Measurements from ENCODE around the gene SLC26A8.

The SLC26A8 gene

DNA sequence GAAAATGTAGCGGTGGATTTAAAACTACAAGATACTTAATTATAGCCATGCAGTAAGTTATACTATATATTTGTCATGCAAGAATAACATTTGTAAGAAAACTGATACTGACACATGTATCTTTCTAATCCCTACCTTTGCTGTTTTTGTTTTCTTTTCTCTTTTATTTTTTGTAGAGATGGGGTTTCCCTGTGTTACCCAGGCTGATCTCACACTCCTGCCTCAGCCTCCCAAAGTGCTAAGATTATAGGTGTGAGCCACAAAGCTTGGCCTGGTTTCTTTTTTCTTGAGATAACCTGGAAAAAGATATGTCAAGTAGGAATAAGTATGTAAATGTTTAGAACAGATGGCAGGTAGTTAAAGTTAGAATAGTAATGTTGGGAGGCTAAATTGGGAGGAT, 47.3 kb upstream of the SLC26A8 start:
- TF ChIP-seq, protein P1, sequence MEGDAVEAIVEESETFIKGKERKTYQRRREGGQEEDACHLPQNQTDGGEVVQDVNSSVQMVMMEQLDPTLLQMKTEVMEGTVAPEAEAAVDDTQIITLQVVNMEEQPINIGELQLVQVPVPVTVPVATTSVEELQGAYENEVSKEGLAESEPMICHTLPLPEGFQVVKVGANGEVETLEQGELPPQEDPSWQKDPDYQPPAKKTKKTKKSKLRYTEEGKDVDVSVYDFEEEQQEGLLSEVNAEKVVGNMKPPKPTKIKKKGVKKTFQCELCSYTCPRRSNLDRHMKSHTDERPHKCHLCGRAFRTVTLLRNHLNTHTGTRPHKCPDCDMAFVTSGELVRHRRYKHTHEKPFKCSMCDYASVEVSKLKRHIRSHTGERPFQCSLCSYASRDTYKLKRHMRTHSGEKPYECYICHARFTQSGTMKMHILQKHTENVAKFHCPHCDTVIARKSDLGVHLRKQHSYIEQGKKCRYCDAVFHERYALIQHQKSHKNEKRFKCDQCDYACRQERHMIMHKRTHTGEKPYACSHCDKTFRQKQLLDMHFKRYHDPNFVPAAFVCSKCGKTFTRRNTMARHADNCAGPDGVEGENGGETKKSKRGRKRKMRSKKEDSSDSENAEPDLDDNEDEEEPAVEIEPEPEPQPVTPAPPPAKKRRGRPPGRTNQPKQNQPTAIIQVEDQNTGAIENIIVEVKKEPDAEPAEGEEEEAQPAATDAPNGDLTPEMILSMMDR (IDR thresholded peaks at IDR 0.05; ENCODE audit: insufficient read depth, low read length, poor library complexity, severe bottlenecking) = no peak
- no peak for TF ChIP-seq EZH2phosphoT487 (conservative IDR thresholded peaks at IDR 0.05; ENCODE audit: low read length)
- H3K79me2 ChIP-seq (ENCODE audit: insufficient read depth, low read length) = peaks cover 71% of the 10 kb centered on the region
- H4K20me1 ChIP-seq (ENCODE audit: low read depth, low read length) = peaks cover 19% of the 10 kb centered on the region
- H3K4me3 ChIP-seq (ENCODE audit: insufficient read depth, low read length, poor library complexity, severe bottlenecking) = no peak overlapping the region
- no peak overlapping the region for H3K4me2 ChIP-seq (ENCODE audit: low read depth, low read length, poor library complexity, severe bottlenecking)
- H3F3A ChIP-seq (ENCODE audit: insufficient read depth) = peaks cover 15% of the 10 kb centered on the region
- no peak overlapping the region for H2AFZ ChIP-seq (ENCODE audit: low read depth, low read length, severe bottlenecking)
- H3K9ac ChIP-seq (ENCODE audit: low read length) = no peak overlapping the region
- H3K36me3 ChIP-seq (ENCODE audit: low read length) = peaks cover 20% of the 10 kb centered on the region
- H3K9me3 ChIP-seq (ENCODE audit: insufficient read depth, low read length) = no peaks in the 10 kb centered on the region
- H3K9me2 ChIP-seq (replicated peaks; ENCODE audit: insufficient read depth, low read length) = no peaks in the 10 kb centered on the region
- no peak overlapping the region for H3K27ac ChIP-seq (ENCODE audit: low read depth, low read length)
- no peaks in the 10 kb centered on the region for H3K27me3 ChIP-seq (ENCODE audit: low read length)

GRCh38 chr6:36071281-36071680, 46.8 kb upstream of the SLC26A8 start:
- no peaks in the 10 kb centered on the region for H3K27me3 ChIP-seq (ENCODE audit: low read length)
- no peak overlapping the region for H3K4me3 ChIP-seq (ENCODE audit: insufficient read depth, low read length, poor library complexity, severe bottlenecking)
- no peak overlapping the region for H3K27ac ChIP-seq (ENCODE audit: low read depth, low read length)
- TF ChIP-seq, protein P1 (IDR thresholded peaks at IDR 0.05; ENCODE audit: insufficient read depth, low read length, poor library complexity, severe bottlenecking) = no peak
- TF ChIP-seq EZH2phosphoT487 (conservative IDR thresholded peaks at IDR 0.05; ENCODE audit: low read length) = no peak
- H3K36me3 ChIP-seq (ENCODE audit: low read length) = peaks cover 16% of the 10 kb centered on the region
- peaks cover 75% of the 10 kb centered on the region for H3K79me2 ChIP-seq (ENCODE audit: insufficient read depth, low read length)
- H3F3A ChIP-seq (ENCODE audit: insufficient read depth) = peaks cover 19% of the 10 kb centered on the region
- H3K9me3 ChIP-seq (ENCODE audit: insufficient read depth, low read length) = no peaks in the 10 kb centered on the region
- peaks cover 22% of the 10 kb centered on the region for H4K20me1 ChIP-seq (ENCODE audit: low read depth, low read length)
- no peaks in the 10 kb centered on the region for H3K9me2 ChIP-seq (replicated peaks; ENCODE audit: insufficient read depth, low read length)
- H3K4me2 ChIP-seq (ENCODE audit: low read depth, low read length, poor library complexity, severe bottlenecking) = no peak overlapping the region
- H2AFZ ChIP-seq (ENCODE audit: low read depth, low read length, severe bottlenecking) = no peak overlapping the region
- H3K9ac ChIP-seq (ENCODE audit: low read length) = no peak overlapping the region

DNA sequence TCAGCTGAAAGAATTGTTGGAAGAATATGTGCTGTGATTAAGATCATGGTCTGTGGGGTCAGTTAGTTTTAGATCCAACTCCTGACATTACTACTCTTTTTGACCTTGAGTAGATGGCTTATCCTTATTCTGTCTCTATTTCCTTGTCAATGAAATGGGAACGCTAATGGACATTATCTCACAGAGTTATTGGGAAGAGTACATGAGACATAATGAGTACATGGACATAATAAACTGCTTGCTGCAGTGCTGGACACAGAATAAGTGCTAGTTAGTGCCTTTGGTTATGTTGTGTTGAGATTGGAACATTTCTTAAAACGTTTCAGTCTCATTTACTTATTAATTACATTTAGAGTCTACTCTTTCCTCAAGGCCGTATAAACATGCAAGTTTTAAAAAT, 45.8 kb upstream of the SLC26A8 start:
- no peak for TF ChIP-seq EZH2phosphoT487 (conservative IDR thresholded peaks at IDR 0.05; ENCODE audit: low read length)
- TF ChIP-seq, protein P1 (IDR thresholded peaks at IDR 0.05; ENCODE audit: insufficient read depth, low read length, poor library complexity, severe bottlenecking) = no peak
- peaks cover 81% of the 10 kb centered on the region for H3K79me2 ChIP-seq (ENCODE audit: insufficient read depth, low read length)
- H3K9ac ChIP-seq (ENCODE audit: low read length) = no peak overlapping the region
- no peak overlapping the region for H3K4me2 ChIP-seq (ENCODE audit: low read depth, low read length, poor library complexity, severe bottlenecking)
- H3K9me3 ChIP-seq (ENCODE audit: insufficient read depth, low read length) = no peaks in the 10 kb centered on the region
- H3K27me3 ChIP-seq (ENCODE audit: low read length) = no peaks in the 10 kb centered on the region
- H4K20me1 ChIP-seq (ENCODE audit: low read depth, low read length) = peaks cover 26% of the 10 kb centered on the region
- H2AFZ ChIP-seq (ENCODE audit: low read depth, low read length, severe bottlenecking) = no peak overlapping the region
- peaks cover 17% of the 10 kb centered on the region for H3F3A ChIP-seq (ENCODE audit: insufficient read depth)
- H3K27ac ChIP-seq (ENCODE audit: low read depth, low read length) = no peak overlapping the region
- H3K36me3 ChIP-seq (ENCODE audit: low read length) = peaks cover 5% of the 10 kb centered on the region; the same call in 1 of the 2 replicates
- no peak overlapping the region for H3K4me3 ChIP-seq (ENCODE audit: insufficient read depth, low read length, poor library complexity, severe bottlenecking)
- no peaks in the 10 kb centered on the region for H3K9me2 ChIP-seq (replicated peaks; ENCODE audit: insufficient read depth, low read length)
